Tibial nerve (tissue), 4 donors: ENCODE measurements around the gene ANKRD23. TPM values are rescaled to one million over a fixed set of nuclear protein-coding genes. Genes with fewer than 3 reads are reported as not detected.

Source experiments
- DNase-seq, 2 donors: peaks; one replicate each; pipeline ENCODE4 v3.0.0-alpha.2; 2019; ENCODE audit warnings: low spot score in 2 of 2
- H3K27ac ChIP-seq, 4 donors: fragments of 200-600 bp; sonication (generic) in 3 of 4; one replicate each; pipeline ENCODE4 v1.5.1; 2017 to 2019; ENCODE audit warnings: mild to moderate bottlenecking in 1 of 4
- H3K27me3 ChIP-seq, 2 donors: fragments of 200-600 bp; sonication (generic) in 1 of 2; one replicate each; pipeline versions ENCODE4 v1.5.1 to v1.6.0; 2017 to 2019
- H3K36me3 ChIP-seq, 3 donors: fragments of 200-600 bp; sonication (generic); one replicate each; pipeline ENCODE4 v1.5.1; 2018 to 2019
- H3K4me1 ChIP-seq, 4 donors: fragments of 200-600 bp; sonication (generic) in 3 of 4; one replicate each; pipeline ENCODE4 v1.5.1; 2017 to 2019
- H3K4me3 ChIP-seq, 4 donors: fragments of 200-600 bp; sonication (generic) in 3 of 4; one replicate each; pipeline ENCODE4 v1.5.1; 2017 to 2019; ENCODE audit warnings: mild to moderate bottlenecking in 1 of 4, moderate library complexity in 1 of 4
- H3K9me3 ChIP-seq, 4 donors: fragments of 200-600 bp; sonication (generic) in 3 of 4; one replicate each; pipeline ENCODE4 v1.5.1; 2017 to 2019
- EP300 ChIP-seq, 2 donors: sonication (generic); formaldehyde crosslinking; IDR thresholded peaks; one replicate each; pipeline ENCODE4 v1.6.1; 2017; ENCODE audit warnings: antibody characterized with exemption in 2 of 2, mild to moderate bottlenecking in 1 of 2
- POLR2A ChIP-seq, 2 donors: fragments of 450-650 bp; IDR thresholded peaks; one replicate each; pipeline ENCODE4 v1.6.1; 2017; ENCODE audit warnings: antibody characterized with exemption in 2 of 2, mild to moderate bottlenecking in 2 of 2, moderate library complexity in 2 of 2
- WGBS, 2 donors: methylation state at CpG; one replicate each; pipeline ENCODE4 v1.1.5; 2018; 5-methylcytosine and 5-hydroxymethylcytosine counted together
- total RNA-seq, 4 donors: library from RNA; depleted of rRNA; stranded (reverse); fragments of >200 nt; gene quantifications; one replicate each; pipeline ENCODE4 v1.1.0, GENCODE V29; 2016
- TF ChIP-seq, protein P1 (sequence below), 5 experiments: fragments of 200-600 bp in 3 of 5; fragments of 450-650 bp in 2 of 5; sonication (generic) in 3 of 5; IDR thresholded peaks; one replicate each; pipeline ENCODE4 v1.5.1; 2016 to 2019; ENCODE audit warnings: antibody characterized with exemption in 5 of 5, mild to moderate bottlenecking in 3 of 5, moderate library complexity in 2 of 5

ANKRD23 gene
- total RNA-seq, 4 donors from 2014 or later: 6.1 to 23.1 (median 11.2) TPM

DNA sequence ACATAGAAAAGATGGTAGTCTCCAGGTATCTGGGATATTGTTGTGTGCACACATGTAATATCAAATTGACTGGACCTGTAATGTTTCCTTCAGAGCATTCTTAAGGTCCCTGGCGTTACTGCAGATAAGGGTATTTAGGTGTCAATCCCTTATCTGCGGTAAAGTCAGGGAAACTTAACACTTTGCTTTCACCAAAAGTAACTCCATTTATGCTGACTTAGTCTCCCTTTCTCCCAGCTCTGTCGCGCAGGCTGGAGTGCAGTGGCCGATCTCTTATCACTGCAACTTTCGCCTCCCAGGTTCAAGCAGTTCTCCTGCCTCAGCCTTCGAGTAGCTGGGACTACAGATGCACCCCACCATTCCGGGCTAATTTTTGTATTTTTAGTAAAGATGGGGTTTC is 25.9 kb downstream of the ANKRD23 start:
- Histone ChIP-seq H3K36me3 (peaks cover 0 to 20% (median 0%) of the 10 kb centered on the region in 3 donors), H3K4me1 (peaks cover 0 to 59% (median 41%) of the 10 kb centered on the region in 4 donors), H3K27me3 (no peaks in the 10 kb centered on the region), H3K9me3 (no peaks in the 10 kb centered on the region), H3K4me3 (peak overlapping the region in 2 of 4 donors; percentile 58 to 70), H3K27ac (peak overlapping the region in 1 of 4 donors; percentile 92)
- no peak for DNase-seq
- WGBS, 2 donors: 73 to 74% methylated on average over 8 of the region's 8 CpGs
- TF ChIP-seq POLR2A (IDR thresholded peaks at IDR 0.05) (no peak), EP300 (IDR thresholded peaks at IDR 0.05) (no peak)
- TF ChIP-seq, protein P1, sequence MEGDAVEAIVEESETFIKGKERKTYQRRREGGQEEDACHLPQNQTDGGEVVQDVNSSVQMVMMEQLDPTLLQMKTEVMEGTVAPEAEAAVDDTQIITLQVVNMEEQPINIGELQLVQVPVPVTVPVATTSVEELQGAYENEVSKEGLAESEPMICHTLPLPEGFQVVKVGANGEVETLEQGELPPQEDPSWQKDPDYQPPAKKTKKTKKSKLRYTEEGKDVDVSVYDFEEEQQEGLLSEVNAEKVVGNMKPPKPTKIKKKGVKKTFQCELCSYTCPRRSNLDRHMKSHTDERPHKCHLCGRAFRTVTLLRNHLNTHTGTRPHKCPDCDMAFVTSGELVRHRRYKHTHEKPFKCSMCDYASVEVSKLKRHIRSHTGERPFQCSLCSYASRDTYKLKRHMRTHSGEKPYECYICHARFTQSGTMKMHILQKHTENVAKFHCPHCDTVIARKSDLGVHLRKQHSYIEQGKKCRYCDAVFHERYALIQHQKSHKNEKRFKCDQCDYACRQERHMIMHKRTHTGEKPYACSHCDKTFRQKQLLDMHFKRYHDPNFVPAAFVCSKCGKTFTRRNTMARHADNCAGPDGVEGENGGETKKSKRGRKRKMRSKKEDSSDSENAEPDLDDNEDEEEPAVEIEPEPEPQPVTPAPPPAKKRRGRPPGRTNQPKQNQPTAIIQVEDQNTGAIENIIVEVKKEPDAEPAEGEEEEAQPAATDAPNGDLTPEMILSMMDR (IDR thresholded peaks at IDR 0.05): no peak

DNA sequence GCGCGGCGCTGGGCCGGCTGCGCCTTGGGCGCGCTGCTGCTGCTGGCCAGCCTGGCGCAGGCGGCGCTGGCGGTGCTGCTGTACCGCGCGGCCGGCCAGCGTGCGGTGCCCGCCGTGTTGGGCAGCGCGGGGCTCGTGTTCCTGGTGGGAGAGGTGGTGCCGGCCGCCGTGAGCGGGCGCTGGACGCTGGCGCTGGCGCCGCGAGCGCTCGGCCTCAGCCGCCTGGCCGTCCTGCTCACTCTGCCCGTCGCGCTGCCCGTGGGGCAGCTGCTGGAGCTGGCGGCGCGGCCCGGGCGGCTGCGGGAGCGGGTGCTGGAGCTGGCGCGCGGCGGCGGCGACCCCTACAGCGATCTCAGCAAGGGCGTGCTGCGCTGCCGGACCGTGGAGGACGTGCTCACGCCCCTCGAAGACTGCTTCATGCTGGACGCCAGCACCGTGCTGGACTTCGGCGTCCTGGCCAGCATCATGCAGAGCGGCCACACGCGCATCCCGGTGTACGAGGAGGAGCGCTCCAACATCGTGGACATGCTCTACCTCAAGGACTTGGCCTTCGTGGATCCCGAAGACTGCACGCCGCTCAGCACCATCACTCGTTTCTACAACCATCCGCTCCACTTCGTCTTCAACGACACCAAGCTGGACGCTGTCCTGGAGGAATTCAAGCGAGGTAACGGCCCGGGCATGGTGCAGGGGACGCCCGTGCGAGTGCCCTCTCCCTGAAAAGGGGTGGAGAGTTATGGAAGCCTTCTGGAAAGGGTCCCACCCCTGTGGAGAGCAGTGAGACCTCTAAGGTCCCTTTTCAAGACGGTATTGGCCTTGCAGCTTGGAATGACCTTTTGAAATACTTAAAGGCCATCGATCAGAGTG is 26.8 kb downstream of the ANKRD23 start:
- Histone ChIP-seq H3K27ac (peak overlapping the region in 1 of 4 donors; percentile 92), H3K9me3 (no peaks in the 10 kb centered on the region), H3K36me3 (peaks cover 0 to 13% (median 0%) of the 10 kb centered on the region in 3 donors), H3K4me1 (peaks cover 0 to 58% (median 41%) of the 10 kb centered on the region in 4 donors), H3K4me3 (peak overlapping the region; percentile 24 to 89 (median 64)), H3K27me3 (no peaks in the 10 kb centered on the region)
- no peak for TF ChIP-seq EP300 (IDR thresholded peaks at IDR 0.05)
- TF ChIP-seq, protein P1 (IDR thresholded peaks at IDR 0.05): no peak
- no peak for TF ChIP-seq POLR2A (IDR thresholded peaks at IDR 0.05)
- no peak for DNase-seq
- 3 to 14% methylated on average over 28 of the region's 89 CpGs for WGBS, 2 donors

DNA sequence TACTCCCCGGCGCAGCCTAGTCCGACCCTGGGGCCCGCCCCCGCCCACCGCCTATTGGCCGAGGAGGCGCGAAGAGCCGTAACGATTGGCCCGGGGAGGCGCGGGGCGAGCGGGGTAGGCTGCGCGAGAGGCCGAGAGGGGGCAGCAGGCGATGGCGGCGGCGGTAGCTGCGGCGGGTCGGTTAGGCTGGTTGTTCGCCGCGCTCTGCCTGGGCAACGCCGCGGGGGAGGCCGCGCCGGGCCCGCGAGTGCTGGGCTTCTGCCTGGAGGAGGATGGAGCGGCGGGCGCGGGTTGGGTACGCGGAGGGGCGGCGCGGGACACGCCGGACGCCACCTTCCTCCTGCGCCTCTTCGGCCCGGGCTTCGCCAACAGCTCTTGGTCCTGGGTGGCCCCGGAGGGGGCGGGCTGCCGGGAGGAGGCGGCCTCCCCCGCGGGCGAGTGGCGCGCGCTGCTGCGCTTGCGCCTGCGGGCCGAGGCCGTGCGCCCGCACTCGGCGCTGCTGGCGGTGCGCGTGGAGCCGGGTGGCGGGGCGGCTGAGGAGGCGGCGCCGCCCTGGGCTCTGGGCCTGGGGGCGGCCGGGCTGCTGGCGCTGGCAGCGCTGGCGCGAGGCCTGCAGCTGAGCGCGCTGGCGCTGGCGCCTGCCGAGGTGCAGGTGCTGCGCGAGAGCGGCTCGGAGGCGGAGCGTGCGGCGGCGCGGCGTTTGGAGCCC is 27.5 kb downstream of the ANKRD23 start, which contains the start of gene CNNM3:
Gene CNNM3 (plus strand): TSS at position 142 of the 709 bp plus-strand sequence. CDS start 10 bp downstream, at position 152.
- Histone ChIP-seq H3K4me1 (peaks cover 0 to 56% (median 41%) of the 10 kb centered on the region in 4 donors), H3K27ac (peak within 1 kb of the TSS; percentile 88 to 96 (median 94)), H3K9me3 (no peaks in the 10 kb centered on the region), H3K36me3 (peaks cover 0 to 10% (median 0%) of the 10 kb centered on the region in 3 donors), H3K27me3 (no peaks in the 10 kb centered on the region), H3K4me3 (peak within 1 kb of the TSS; percentile 57 to 89 (median 70))
- peak; percentile 93 to 97 for DNase-seq
- WGBS, 2 donors: 0% methylated on average over 35 of the region's 103 CpGs; no CpG with 5 or more reads in 1 of the 2 donors
- TF ChIP-seq EP300 (IDR thresholded peaks at IDR 0.05): peak in 1 of 2 donors; percentile 83
- peak; percentile 49 to 83 for TF ChIP-seq POLR2A (IDR thresholded peaks at IDR 0.05)
- TF ChIP-seq, protein P1 (IDR thresholded peaks at IDR 0.05): peak; percentile 68 to 91 (median 87)

DNA sequence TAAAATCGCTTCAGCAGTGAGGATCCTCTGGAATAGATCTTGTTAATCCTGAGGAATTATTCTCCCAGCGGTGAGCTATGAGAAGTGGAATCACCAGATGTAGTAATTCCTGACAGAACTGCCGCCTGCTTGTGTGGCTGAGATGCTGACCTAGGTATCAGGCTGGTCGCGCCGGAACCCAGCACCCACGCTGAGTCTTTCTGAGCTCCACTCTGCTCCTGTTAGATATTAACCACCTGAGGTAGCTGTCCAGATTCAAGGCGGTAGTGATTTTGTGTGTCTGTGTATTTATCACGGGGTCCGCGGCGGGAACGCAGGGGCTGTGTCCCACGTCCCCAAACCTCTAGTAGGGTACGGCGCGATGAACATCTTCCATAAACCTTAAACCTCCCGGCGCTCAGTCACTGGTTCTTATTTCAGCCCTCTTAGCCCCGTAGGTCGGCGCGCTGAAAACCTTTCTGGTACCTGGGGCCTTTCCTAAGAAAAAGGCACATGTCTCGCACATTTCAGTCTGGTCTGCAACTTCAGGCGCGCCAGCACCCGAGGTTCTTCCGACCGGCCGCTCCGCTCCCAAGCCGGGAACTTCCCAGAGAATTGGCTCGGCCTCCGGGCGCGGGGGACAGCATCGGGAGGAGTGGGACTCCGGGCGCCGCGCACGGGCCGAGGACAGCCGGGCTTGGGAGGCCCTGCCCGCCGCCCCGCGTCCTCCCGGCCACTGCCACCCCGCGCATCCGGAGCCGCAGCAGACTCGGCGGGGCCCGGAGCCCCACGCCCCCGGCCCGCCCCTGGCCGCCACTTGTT is 28.3 kb downstream of the ANKRD23 start:
- Histone ChIP-seq H3K4me3 (peak overlapping the region; percentile 57 to 89 (median 70)), H3K27ac (peak overlapping the region; percentile 88 to 96 (median 94)), H3K36me3 (peaks cover 0 to 14% (median 0%) of the 10 kb centered on the region in 3 donors), H3K27me3 (no peaks in the 10 kb centered on the region), H3K9me3 (no peaks in the 10 kb centered on the region), H3K4me1 (peaks cover 0 to 49% (median 38%) of the 10 kb centered on the region in 4 donors)
- peak in 1 of 2 donors; percentile 27 for DNase-seq
- WGBS, 2 donors: 2% methylated on average over 37 to 42 of the region's 60 CpGs
- no peak for TF ChIP-seq EP300 (IDR thresholded peaks at IDR 0.05)
- no peak for TF ChIP-seq POLR2A (IDR thresholded peaks at IDR 0.05)
- TF ChIP-seq, protein P1 (IDR thresholded peaks at IDR 0.05): peak in 1 of 5 experiments; percentile 8
